ENCODE data around the gene TOPORS.
"Not testable (repeated sequence)": the region's sequence is repeated elsewhere in the genome, so short reads cannot be mapped to it uniquely, and the experiment has no call there.

Gene TOPORS

DNA sequence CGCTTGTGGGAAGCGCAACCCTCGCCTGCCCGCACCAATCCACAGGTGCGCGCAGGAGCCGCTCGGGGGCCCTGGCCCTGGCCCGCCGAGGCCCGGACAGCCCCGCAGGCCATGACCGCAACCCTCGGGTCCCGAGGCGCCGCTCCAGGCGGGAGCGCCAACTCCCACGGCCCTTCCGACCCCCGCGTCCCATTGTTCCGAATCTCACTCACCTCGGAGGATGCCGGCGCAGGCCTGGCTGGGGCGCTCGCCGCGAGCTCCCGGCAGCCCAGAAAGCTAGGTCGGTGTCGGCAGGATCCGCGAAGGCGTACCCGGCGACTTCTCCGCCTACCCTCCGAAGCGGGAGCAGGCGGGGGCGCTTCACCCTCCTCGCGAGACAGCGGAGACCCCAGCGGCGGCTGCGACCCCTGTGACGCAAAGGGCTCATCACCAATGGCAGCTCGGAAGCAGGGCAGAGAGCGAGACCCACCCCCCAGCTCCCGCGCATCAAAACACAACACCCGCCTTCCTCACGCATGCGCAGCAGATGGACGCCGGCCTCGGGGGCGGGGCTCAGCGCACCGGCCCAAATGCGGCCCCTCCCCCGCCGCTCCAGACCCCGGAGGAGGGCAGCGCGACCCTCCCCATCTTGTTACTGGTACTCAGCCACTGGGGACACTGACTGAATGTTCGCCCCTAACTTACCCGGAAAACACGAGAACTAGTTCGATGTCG lies 1.7 kb downstream of the TOPORS start:
- TF ChIP-seq, protein P1, sequence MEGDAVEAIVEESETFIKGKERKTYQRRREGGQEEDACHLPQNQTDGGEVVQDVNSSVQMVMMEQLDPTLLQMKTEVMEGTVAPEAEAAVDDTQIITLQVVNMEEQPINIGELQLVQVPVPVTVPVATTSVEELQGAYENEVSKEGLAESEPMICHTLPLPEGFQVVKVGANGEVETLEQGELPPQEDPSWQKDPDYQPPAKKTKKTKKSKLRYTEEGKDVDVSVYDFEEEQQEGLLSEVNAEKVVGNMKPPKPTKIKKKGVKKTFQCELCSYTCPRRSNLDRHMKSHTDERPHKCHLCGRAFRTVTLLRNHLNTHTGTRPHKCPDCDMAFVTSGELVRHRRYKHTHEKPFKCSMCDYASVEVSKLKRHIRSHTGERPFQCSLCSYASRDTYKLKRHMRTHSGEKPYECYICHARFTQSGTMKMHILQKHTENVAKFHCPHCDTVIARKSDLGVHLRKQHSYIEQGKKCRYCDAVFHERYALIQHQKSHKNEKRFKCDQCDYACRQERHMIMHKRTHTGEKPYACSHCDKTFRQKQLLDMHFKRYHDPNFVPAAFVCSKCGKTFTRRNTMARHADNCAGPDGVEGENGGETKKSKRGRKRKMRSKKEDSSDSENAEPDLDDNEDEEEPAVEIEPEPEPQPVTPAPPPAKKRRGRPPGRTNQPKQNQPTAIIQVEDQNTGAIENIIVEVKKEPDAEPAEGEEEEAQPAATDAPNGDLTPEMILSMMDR (conservative IDR thresholded peaks at IDR 0.05; ENCODE audit: low read length) = no peak; the same call in 1 of the 2 replicates
- H3K4me3 ChIP-seq (ENCODE audit: low read length) = peak overlapping the region; percentile 85
- peak; percentile 86 for DNase-seq (ENCODE audit: low read depth)

DNA sequence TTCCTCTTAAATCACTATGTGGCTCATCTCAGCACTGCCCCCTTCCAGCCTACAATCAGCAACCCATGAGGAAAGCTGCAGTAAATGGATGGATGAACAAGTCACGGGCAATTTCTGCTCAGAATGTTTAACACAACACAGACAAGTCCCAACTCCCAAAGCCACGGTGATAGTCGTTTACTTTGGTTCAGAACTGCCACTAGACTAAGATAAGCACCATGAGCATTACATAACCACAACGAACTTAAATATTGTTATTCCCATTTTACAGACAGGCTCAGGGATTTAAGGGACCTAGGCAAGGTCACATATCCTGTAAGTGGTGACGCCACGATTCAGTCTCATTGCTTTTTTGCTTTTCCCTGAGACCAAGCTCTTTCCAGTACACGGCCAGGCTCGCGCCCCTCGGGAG lies 2.2 kb downstream of the TOPORS start:
- TF ChIP-seq, protein P1 (conservative IDR thresholded peaks at IDR 0.05; ENCODE audit: low read length) = peak; percentile 21; the same call in 1 of the 2 replicates
- H3K4me3 ChIP-seq (ENCODE audit: low read length) = peak overlapping the region; percentile 85
- DNase-seq (ENCODE audit: low read depth) = peak; percentile 24

DNA sequence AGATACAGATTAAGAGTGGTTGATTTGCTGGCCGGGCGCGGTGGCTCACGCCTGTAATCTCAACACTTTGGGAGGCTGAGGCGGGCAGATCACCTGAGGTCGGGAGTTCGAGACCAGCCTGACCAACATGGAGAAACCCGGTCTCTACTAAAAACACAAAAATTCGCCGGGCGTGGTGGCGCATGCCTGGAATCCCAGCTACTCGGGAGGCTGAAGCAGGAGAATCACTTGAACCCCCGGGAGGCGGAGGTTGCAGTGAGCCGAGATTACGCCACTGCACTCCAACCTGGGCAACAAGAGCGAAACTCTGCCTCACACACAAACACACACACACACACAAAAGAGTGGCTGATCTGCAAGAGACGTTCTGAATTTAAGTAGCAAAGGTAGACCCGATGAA lies 4.2 kb downstream of the TOPORS start:
- not testable (repeated sequence) for DNase-seq (ENCODE audit: low read depth); H3K4me3 ChIP-seq (ENCODE audit: low read length)

DNA sequence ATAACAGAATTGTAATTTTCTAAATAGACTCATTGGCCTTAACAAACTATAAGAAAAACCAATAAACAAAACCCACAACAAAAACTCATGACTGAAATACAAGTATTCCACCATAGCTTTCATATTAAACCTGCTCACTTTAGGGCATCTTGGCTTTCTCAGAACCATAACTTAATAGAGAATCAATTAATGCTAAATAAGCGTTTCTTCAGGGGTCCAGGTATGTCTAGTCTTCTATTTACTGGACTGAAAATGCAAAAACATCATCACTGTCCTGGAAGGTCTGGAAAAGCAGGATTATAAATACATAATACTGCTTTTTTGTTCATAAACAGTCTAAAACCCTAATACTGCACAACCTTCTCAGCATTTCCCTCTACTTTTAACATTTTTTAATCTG lies 6.5 kb downstream of the TOPORS start:
- no peak for DNase-seq (ENCODE audit: low read depth)
- TF ChIP-seq, protein P1 (conservative IDR thresholded peaks at IDR 0.05; ENCODE audit: low read length) = no peak
- H3K4me3 ChIP-seq (ENCODE audit: low read length) = no peak overlapping the region

DNA sequence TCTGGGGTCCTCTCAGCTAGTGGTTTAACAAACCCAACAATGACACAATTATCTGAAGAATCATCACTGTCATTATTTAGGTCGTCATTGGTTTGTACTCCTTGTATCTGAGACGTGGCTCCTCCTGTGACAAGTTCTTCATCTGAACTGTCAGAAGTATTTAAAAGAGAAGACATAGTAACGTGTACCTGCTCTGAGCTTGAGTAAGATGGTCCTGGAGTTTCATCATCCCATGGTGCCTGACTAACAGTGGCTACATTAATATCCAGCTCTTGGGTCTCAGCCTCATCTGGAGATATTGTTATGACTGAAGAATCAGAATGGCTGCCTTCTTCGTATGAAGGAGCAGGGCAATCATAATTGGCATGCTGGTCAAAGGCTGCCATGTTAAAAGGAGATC lies 9.3 kb downstream of the TOPORS start:
- DNase-seq (ENCODE audit: low read depth) = no peak
- H3K4me3 ChIP-seq (ENCODE audit: low read length) = no peak overlapping the region
- TF ChIP-seq, protein P1 (conservative IDR thresholded peaks at IDR 0.05; ENCODE audit: low read length) = no peak

DNA sequence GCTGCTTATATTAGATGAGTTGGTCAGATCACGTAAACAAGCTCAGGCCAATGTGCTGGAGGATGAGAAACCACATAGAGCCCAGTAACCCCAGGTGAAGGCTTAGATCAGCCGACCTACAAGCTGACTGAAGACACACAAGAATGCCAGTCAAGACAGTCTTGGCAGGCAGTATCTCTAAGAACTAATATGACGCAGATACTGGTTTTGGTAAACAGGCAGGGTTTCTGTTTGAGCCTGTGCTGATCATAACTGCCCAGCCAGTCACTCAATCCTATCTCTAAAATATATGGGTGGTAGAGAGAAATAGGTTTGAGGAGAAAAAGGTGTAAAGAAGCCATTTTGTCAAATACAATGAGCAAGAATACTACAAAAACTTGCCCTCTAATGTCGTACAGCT lies 18.6 kb downstream of the TOPORS start:
- no peak overlapping the region for H3K4me3 ChIP-seq (ENCODE audit: low read length)
- no peak for DNase-seq (ENCODE audit: low read depth)
- TF ChIP-seq, protein P1 (conservative IDR thresholded peaks at IDR 0.05; ENCODE audit: low read length) = no peak

DNA sequence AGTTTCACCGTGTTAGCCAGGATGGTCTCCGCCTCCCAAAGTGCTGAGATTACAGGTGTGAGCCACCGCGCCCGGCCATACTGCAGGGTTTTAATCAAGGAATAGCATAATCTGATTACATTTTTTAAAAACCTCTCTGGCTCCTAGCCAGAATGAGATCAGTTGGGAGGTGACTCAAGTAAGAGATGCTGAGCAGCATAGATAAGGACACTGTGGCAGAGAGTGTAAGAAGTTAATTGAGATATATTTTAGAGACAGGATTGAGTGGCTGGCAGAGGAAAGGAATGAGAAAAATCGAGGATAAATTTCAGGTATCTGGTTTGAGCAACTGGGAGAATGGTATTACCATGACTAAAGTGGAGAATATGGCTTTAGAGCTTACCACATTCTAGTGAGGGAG lies 19.1 kb downstream of the TOPORS start:
- H3K4me3 ChIP-seq (ENCODE audit: low read length) = no peak overlapping the region
- TF ChIP-seq, protein P1 (conservative IDR thresholded peaks at IDR 0.05; ENCODE audit: low read length) = no peak
- no peak for DNase-seq (ENCODE audit: low read depth)
